Amygdala (tissue), 56 donors: ENCODE results near the gene CASP9.

ENCODE experiments used
- DNase-seq, 56 donors: peaks; one replicate each; lab custom pipeline; 2025; lab: John Stamatoyannopoulos, UW

CASP9 gene

GRCh38 chr1:15524021-15524282 is at the start of gene CASP9:
CASP9 (minus strand) TSS chr1:15524215; CDS start chr1:15524200, 15 bp downstream.
- DNase-seq = no peak

DNA sequence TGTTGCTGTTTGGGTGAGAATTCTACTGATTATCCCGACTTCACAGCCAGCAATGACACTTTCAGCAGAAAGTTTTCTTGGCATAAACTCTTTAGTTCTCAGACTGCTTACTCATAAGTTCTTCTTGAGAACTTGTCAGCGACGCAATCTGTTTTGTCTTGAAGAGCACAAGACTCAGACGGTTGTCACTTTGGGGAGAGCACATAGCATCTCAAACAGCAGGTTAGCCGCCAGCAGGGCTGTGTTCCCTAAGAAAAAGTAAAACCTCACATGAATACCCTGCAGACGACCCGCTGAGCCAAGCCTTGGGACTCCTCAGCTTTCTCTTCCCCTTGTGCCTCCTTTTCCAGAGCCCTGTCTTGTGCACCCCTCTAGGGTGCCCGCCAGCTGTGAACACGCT is 49.5 kb upstream of the CASP9 start:
- DNase-seq = peak in 5 of 56 donors; percentile 9 to 47 (median 21)

- DNase-seq = no peak
These were observed 47.3 kb upstream of the CASP9 start for GRCh38 chr1:15571266-15571665.

DNA sequence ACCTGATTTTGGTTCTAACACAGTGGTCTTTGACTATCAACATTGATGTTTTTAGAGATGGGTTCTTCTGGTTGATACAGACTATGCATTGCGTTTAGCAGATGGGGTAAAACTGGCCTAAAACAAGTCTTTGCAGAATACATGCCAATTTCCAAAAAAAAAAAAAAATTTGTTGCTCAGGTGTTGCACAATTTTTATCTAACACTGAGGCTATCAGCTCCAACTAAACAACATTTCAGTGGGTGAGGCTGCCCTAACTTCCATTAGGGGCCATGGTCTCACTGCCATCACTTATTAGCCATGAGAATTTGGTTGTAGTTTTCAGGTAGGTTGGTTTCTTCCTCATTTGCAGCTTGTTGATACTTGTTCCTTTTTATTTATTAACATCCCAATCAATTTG is 46.8 kb upstream of the CASP9 start:
- DNase-seq = no peak

DNA sequence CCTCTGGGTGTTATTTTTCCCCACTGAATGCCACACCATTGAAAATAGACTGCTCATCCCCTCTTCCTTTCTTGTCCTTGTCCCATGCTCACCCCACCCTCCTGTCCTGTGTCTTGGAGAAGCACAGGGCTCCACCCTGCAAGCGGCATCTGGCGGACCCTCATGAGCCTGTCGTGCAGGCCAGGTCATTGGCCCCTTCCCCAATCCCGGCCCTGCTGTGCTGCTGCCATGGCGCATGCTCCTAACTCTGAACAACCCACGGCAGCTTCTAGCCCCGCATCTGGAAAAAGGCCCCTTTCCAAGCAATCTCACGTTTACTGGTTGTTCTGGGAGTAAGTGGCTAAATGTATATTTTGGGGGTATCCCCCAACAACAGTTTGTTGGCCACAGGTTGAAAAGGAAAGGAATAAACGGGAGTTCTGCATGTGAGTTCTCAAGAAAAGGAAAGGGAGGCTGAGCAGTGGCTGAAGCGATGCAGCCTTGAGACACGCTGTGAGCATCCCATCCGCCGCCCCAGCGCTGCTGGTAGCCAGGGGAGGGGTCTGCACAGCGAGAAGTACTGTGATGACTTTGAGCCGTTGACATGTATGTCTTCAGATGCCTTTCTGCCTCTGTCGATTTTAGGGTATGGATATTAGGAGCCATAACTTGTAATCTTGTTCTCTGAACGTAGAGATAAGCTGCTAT is 44.5 kb upstream of the CASP9 start:
- DNase-seq = no peak

DNA sequence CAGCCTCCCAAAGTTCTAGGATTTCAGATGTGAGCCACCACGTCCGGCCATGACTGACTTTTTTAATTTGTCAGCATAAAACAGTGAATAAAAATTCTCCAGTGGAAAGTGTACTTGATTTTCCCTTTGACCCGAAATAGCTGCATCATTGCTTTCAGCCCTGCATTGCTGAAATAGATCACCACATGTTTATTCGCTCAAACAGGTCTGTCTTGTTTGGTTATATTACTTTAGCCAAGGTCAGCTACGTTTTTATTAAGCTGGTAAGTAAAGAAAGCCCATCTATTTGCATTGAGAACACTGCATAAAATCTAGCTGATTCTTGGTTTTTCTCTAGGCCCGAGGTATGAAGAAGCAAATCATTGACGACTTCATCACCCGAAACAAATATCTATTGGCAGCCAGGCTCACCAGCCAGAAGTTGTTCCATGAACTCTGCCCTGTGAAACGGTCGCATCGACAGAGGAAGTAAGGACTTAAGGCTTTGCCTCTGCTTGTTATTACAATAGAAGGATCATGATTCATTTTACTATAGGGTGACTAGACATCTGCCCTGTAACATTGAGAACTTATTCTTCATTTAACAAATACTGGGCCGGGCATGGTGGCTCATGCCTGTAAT is 35.3 kb upstream of the CASP9 start:
- DNase-seq = no peak

DNA sequence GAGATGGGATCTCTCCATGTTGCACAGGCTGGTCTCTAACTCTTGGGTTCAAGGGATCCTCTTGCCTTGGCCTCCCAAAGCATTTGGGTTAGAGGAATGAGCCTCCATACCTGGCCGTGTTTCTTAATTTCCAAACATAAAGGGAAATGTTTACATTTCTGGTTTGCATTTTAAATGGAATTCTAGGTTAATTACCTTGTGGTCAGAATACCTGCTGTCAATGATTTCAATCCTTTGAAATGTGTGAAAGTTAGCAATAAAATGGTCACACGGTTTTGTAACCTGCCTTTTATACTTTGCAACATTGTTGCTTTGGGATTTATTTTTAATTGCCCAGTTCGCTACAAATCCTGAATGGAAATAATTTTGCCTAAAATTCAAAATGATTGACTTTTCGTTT is 34.5 kb upstream of the CASP9 start:
- no peak for DNase-seq

- no peak for DNase-seq
These were observed 33.6 kb upstream of the CASP9 start for GRCh38 chr1:15557594-15557993.

DNA sequence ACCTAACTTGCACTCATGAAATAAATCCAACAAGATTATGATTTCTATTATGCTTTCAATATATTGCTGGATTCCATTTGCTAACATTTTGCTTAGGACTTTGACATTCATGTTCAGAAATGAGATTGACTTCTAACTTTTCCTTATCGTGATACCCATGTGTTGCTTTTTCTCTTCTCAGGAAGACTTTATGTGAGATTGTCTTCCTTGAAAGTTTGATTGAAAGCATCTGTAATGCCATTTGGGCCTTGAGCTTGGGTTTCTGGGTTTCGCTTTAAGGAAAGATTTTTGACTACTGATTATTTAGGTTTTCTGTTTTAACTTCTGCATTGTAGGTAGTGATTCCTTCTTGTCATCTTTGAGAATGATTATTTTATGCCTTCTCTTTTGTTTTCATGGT is 33.0 kb upstream of the CASP9 start:
- no peak for DNase-seq

GRCh38 chr1:15550573-15550972 is 26.6 kb upstream of the CASP9 start:
- DNase-seq = no peak

DNA sequence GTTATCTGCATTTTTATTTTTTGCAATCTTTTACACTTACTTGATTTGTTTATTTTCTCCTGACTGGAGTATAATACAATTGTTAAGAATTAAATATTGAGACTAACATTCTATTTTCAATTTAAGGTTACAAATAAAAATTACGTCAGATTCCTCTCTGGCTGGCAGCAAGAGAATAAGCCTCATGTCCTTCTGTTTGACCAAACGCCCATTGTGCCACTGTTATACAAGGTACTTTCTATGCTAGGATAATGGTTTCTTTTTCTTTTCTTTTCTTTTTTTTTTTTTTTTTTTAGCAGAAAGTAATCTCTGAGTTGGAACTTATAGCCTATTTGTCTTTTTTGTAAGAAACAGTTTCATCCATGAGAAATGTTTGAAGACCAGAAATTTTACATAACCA is 22.6 kb upstream of the CASP9 start:
- DNase-seq = no peak

- DNase-seq = peak in 2 of 56 donors; percentile 22 to 47
These were observed 19.9 kb upstream of the CASP9 start for GRCh38 chr1:15543589-15544568.

DNA sequence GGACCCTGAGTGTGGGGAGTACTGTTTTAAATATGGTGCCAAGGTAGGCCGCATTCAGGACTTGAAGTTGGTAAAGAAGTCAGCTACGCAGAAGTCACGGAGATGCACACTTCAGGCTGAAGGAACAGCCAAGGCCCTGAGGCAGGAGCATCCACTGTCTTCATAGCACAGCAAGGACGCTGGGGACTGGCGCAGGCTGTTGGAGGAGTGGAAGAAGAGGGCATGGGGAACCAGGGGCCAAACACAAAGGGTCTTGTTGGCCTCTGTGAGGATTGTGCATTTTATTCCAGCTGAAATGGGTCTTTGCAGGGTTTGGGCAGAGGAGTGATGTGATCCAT is 19.2 kb upstream of the CASP9 start:
- no peak for DNase-seq

DNA sequence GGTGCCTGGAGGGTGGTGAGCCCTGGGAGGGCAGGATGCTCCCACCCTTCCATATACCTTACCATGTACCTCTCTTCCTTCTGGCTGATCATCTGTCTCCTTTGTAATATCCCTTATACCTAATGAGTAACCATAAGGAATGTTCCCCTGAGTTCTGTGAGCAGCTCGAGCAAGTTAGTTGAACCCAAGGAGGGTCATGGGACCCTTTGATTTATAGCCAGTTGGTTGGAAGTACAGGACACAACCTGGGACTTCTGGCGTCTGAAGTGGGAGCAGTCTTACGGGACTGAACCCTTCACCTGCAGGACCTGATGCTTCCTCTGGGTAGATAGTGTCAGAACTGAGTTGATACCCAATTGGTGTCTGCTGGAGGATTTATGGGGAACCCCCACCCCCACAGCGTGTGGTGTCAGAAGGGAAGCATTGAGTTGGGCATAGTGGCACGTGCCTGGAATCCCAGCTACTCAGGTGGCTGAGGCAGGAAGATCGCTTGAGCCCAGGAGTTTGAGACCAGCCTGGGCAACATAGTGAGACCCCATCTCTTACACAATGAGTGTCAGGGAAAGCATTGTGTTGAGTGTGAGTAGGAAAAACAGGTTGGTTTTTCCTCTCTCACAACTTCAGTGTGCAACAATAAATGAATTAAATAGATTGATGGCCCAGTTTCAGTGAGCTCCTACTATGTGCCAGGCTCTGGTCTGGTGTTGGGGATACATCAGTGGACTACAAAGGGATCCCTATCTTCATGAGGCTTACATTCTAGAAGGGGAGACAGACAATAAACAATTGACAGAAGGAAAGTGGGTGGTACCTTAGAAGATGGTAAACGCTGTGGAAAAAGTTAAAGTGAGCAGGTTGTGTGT is 18.6 kb upstream of the CASP9 start:
- no peak for DNase-seq

GRCh38 chr1:15541231-15541792 is 17.3 kb upstream of the CASP9 start:
- DNase-seq = no peak

DNA sequence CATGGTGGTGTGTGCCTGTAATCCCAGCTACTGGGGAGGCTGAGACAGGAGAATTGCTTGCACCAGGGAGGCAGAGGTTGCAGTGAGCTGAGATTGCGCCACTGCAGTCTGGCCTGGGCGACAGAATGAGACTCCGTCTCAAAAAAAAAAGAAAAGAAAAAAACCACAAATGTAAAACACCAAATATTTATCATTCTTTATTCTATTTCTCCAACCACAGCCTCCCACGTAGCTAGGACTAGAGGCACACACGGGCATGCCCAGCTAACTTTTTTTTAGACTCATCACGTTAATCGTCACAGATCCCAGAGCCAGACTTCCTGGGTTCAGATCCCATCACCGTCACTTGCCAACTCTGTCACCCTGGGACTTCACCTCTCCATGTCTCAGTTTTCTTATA is 16.2 kb upstream of the CASP9 start:
- no peak for DNase-seq

DNA sequence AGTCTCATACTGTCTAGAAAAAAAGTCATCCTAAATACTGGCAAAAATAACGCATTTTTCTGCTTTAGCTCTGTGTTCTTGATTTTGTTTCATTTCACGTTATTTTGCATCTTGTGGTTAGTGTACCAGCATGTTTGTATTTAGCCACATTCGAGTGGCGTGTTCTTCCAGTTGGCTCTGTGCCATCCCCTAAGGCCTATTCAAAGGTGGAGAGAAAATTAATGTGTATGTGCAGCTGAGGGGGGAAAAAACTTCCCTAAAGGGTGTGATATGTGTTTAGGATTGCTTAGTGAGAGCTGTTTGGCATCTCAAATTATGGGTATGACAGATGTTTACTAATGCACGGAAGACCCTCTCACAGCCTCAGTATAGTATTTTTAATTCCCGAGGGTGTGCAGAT is 14.8 kb upstream of the CASP9 start:
- DNase-seq = peak in 1 of 56 donors; percentile 4

GRCh38 chr1:15531682-15532081 is 7.7 kb upstream of the CASP9 start:
- no peak for DNase-seq

DNA sequence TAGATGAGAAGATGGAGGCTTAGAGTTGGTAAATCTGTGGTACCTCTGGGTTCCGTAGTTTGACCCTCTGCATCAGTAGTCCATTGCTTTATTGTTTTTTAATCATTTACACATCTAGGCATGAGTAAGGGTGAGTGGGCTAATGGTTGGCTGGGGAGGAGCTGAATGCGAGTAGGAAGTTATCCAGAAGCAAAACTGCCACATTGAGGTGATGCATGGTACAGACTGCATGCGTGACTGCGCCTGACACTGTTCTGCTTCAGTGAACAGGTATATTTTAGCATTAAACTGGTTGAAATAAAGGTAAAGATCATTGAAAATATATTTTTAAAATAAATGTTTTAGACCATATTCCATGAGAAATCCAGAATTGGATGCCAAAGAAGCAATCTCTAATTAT is 7.0 kb upstream of the CASP9 start:
- no peak for DNase-seq
